Activated CD8-positive, alpha-beta memory T cell treated with anti-CD3 and anti-CD28 coated beads, Interleukin-2, amount 10 ng/mL, durations not matched to agents 7 days and 5 days (primary cell): ENCODE measurements around the gene ZFAND3. TPM values are rescaled to one million over a fixed set of nuclear protein-coding genes. Genes with fewer than 3 reads are reported as not detected.

ENCODE experiments used
- ATAC-seq: fragments of 150-1000 bp; cut with Tn5 transposase; one replicate; pipeline ENCODE4 v1.10.0; 2021; ENCODE audit warnings: moderate library complexity
- CTCF ChIA-PET: fragments of 350-600 bp; sonication (Branson Sonifier 250); formaldehyde crosslinking; loops from one replicate; lab custom pipeline; 2021; ENCODE audit warnings: antibody characterized with exemption; lab: Charles Lee
- DNase-seq: peaks from one replicate; pipeline ENCODE4 v3.0.0-alpha.2; 2020
- H3K27ac Mint-ChIP-seq: one replicate; pipeline ENCODE4 v1.8.0; 2021; ENCODE audit warnings: mild to moderate bottlenecking, mixed read lengths
- H3K27me3 Mint-ChIP-seq: one replicate; pipeline ENCODE4 v1.8.0; 2021; ENCODE audit warnings: mixed read lengths
- H3K36me3 Mint-ChIP-seq: one replicate; pipeline ENCODE4 v1.8.0; 2021; ENCODE audit warnings: mild to moderate bottlenecking, mixed read lengths
- H3K4me1 Mint-ChIP-seq: one replicate; pipeline ENCODE4 v1.8.0; 2021; ENCODE audit warnings: mixed read lengths
- H3K4me3 Mint-ChIP-seq: one replicate; pipeline ENCODE4 v1.8.0; 2021; ENCODE audit warnings: mild to moderate bottlenecking, moderate library complexity, mixed read lengths
- H3K9me3 Mint-ChIP-seq: one replicate; pipeline ENCODE4 v1.8.0; 2022; ENCODE audit warnings: low read depth, mixed read lengths
- total RNA-seq, 2 experiments: library from RNA; stranded (reverse); gene quantifications; one replicate each; pipeline ENCODE4 v1.2.3, GENCODE V29; 2021

The ZFAND3 gene
- total RNA-seq: 10 to 100 TPM; 30.9 to 34.4 TPM

GRCh38 chr6:37819177-37819801 lies at the start of gene ZFAND3:
Gene ZFAND3, plus strand, starts transcription at chr6:37819727. Its CDS starts 219 bp downstream, at chr6:37819946.
- CTCF ChIA-PET: interaction anchor here (0.5 to 2.2 kb wide), 8 partner anchors 12 to 884 kb away, joined by 3 to 8 read pairs (median 3); partner anchors contain the start of gene GLO1
- peak within 1 kb of the TSS; percentile 92 for H3K4me3 Mint-ChIP-seq
- H3K27me3 Mint-ChIP-seq: no peaks in the 10 kb centered on the region
- peak within 1 kb of the TSS; percentile 98 for H3K27ac Mint-ChIP-seq
- H3K4me1 Mint-ChIP-seq: peaks cover 36% of the 10 kb centered on the region
- no peaks in the 10 kb centered on the region for H3K9me3 Mint-ChIP-seq
- ATAC-seq: peak; percentile 85
- peak; percentile 96 for DNase-seq
- no peaks in the 10 kb centered on the region for H3K36me3 Mint-ChIP-seq

GRCh38 chr6:37774028-37774680 lies 45.4 kb upstream of the ZFAND3 start:
- H3K4me1 Mint-ChIP-seq: no peaks in the 10 kb centered on the region
- H3K9me3 Mint-ChIP-seq: peaks cover 3% of the 10 kb centered on the region
- CTCF ChIA-PET: interaction anchor here (0.7 kb wide), 2 partner anchors 744 to 1057 kb away, joined by 3 read pairs; no protein-coding TSS in a partner anchor
- ATAC-seq (no peak), DNase-seq (no peak)
- H3K27me3 Mint-ChIP-seq: peaks cover 14% of the 10 kb centered on the region
- H3K4me3 Mint-ChIP-seq: no peak overlapping the region
- no peaks in the 10 kb centered on the region for H3K36me3 Mint-ChIP-seq
- no peak overlapping the region for H3K27ac Mint-ChIP-seq

- no peaks in the 10 kb centered on the region for H3K4me1 Mint-ChIP-seq
- no peak for ATAC-seq
- H3K4me3 Mint-ChIP-seq: no peak overlapping the region
- no peak for DNase-seq
- H3K27ac Mint-ChIP-seq: no peak overlapping the region
- H3K9me3 Mint-ChIP-seq: peaks cover 3% of the 10 kb centered on the region
- H3K36me3 Mint-ChIP-seq: no peaks in the 10 kb centered on the region
- CTCF ChIA-PET: interaction anchor here (0.6 kb wide), 1 partner anchor 90 kb away, joined by 3 read pairs; no protein-coding TSS in a partner anchor
- H3K27me3 Mint-ChIP-seq: peaks cover 11% of the 10 kb centered on the region
Measured at GRCh38 chr6:37776566-37776965, 43.0 kb upstream of the ZFAND3 start.

GRCh38 chr6:37777272-37777834 lies 42.2 kb upstream of the ZFAND3 start:
- H3K9me3 Mint-ChIP-seq: peaks cover 3% of the 10 kb centered on the region
- DNase-seq (no peak), ATAC-seq (no peak)
- H3K36me3 Mint-ChIP-seq: no peaks in the 10 kb centered on the region
- no peaks in the 10 kb centered on the region for H3K4me1 Mint-ChIP-seq
- no peak overlapping the region for H3K27ac Mint-ChIP-seq
- H3K4me3 Mint-ChIP-seq: no peak overlapping the region
- peaks cover 16% of the 10 kb centered on the region for H3K27me3 Mint-ChIP-seq
- CTCF ChIA-PET: interaction anchor here (0.7 kb wide), 1 partner anchor 130 kb away, joined by 6 read pairs; no protein-coding TSS in a partner anchor

GRCh38 chr6:37779111-37779800 lies 40.3 kb upstream of the ZFAND3 start:
- Mint-ChIP-seq H3K4me3 (no peak overlapping the region), H3K4me1 (peaks cover 10% of the 10 kb centered on the region), H3K27me3 (peaks cover 30% of the 10 kb centered on the region), H3K27ac (no peak overlapping the region), H3K9me3 (no peaks in the 10 kb centered on the region), H3K36me3 (no peaks in the 10 kb centered on the region)
- CTCF ChIA-PET: no interaction called here
- no peak for ATAC-seq
- DNase-seq: no peak

- DNase-seq (no peak), ATAC-seq (no peak)
- Mint-ChIP-seq H3K27ac (no peak overlapping the region), H3K27me3 (peaks cover 36% of the 10 kb centered on the region), H3K4me3 (no peak overlapping the region), H3K9me3 (no peaks in the 10 kb centered on the region), H3K4me1 (peaks cover 11% of the 10 kb centered on the region), H3K36me3 (no peaks in the 10 kb centered on the region)
- CTCF ChIA-PET: no interaction called here
Measured at GRCh38 chr6:37779902-37780628, 39.5 kb upstream of the ZFAND3 start.

GRCh38 chr6:37781788-37782187 lies 37.7 kb upstream of the ZFAND3 start:
- CTCF ChIA-PET: interaction anchor here (0.7 kb wide), 1 partner anchor 906 kb away, joined by 3 read pairs; no protein-coding TSS in a partner anchor
- no peak for ATAC-seq
- Mint-ChIP-seq H3K4me1 (peaks cover 11% of the 10 kb centered on the region), H3K9me3 (no peaks in the 10 kb centered on the region), H3K36me3 (no peaks in the 10 kb centered on the region), H3K27ac (no peak overlapping the region), H3K4me3 (no peak overlapping the region), H3K27me3 (peaks cover 39% of the 10 kb centered on the region)
- no peak for DNase-seq

GRCh38 chr6:37783025-37783855 lies 36.3 kb upstream of the ZFAND3 start:
- Mint-ChIP-seq H3K36me3 (no peaks in the 10 kb centered on the region), H3K27me3 (peaks cover 43% of the 10 kb centered on the region), H3K4me1 (peaks cover 11% of the 10 kb centered on the region), H3K4me3 (peak overlapping the region; percentile 49), H3K27ac (no peak overlapping the region), H3K9me3 (no peaks in the 10 kb centered on the region)
- ATAC-seq (peak; percentile 42), DNase-seq (no peak)
- CTCF ChIA-PET: interaction anchor here (0.6 to 1.0 kb wide), 2 partner anchors 229 to 499 kb away, joined by 3 read pairs; no protein-coding TSS in a partner anchor

- no peaks in the 10 kb centered on the region for H3K36me3 Mint-ChIP-seq
- H3K27me3 Mint-ChIP-seq: peaks cover 43% of the 10 kb centered on the region
- no peak overlapping the region for H3K27ac Mint-ChIP-seq
- ATAC-seq: peak; percentile 52
- CTCF ChIA-PET: interaction anchor here (1.0 kb wide), 1 partner anchor 228 kb away, joined by 3 read pairs; no protein-coding TSS in a partner anchor
- no peaks in the 10 kb centered on the region for H3K9me3 Mint-ChIP-seq
- peaks cover 11% of the 10 kb centered on the region for H3K4me1 Mint-ChIP-seq
- no peak for DNase-seq
- H3K4me3 Mint-ChIP-seq: peak overlapping the region; percentile 49
Measured at GRCh38 chr6:37783856-37784584, 35.5 kb upstream of the ZFAND3 start.

GRCh38 chr6:37784585-37784967 lies 35.0 kb upstream of the ZFAND3 start:
- Mint-ChIP-seq H3K9me3 (no peaks in the 10 kb centered on the region), H3K4me3 (no peak overlapping the region), H3K27ac (no peak overlapping the region), H3K27me3 (peaks cover 43% of the 10 kb centered on the region), H3K36me3 (no peaks in the 10 kb centered on the region), H3K4me1 (peaks cover 11% of the 10 kb centered on the region)
- CTCF ChIA-PET: interaction anchor here (0.6 kb wide), 1 partner anchor 1043 kb away, joined by 4 read pairs; no protein-coding TSS in a partner anchor
- DNase-seq (no peak), ATAC-seq (no peak)

- DNase-seq (no peak), ATAC-seq (no peak)
- H3K36me3 Mint-ChIP-seq: no peaks in the 10 kb centered on the region
- H3K27ac Mint-ChIP-seq: no peak overlapping the region
- no peaks in the 10 kb centered on the region for H3K9me3 Mint-ChIP-seq
- H3K4me1 Mint-ChIP-seq: peaks cover 11% of the 10 kb centered on the region
- peaks cover 43% of the 10 kb centered on the region for H3K27me3 Mint-ChIP-seq
- H3K4me3 Mint-ChIP-seq: no peak overlapping the region
- CTCF ChIA-PET: interaction anchor here (0.6 kb wide), 1 partner anchor 1042 kb away, joined by 4 read pairs; no protein-coding TSS in a partner anchor
Measured at GRCh38 chr6:37785002-37785662, 34.4 kb upstream of the ZFAND3 start.
